Hepatic stellate cell (primary cell): ENCODE measurements around the gene KCNK13.
"Not testable (repeated sequence)": the region's sequence is repeated elsewhere in the genome, so short reads cannot be mapped to it uniquely, and the experiment has no call there.

Experiments used
- DNase-seq: peaks from one replicate; pipeline ENCODE4 v3.0.0; 2011; ENCODE audit warnings: low spot score

Gene KCNK13

DNA sequence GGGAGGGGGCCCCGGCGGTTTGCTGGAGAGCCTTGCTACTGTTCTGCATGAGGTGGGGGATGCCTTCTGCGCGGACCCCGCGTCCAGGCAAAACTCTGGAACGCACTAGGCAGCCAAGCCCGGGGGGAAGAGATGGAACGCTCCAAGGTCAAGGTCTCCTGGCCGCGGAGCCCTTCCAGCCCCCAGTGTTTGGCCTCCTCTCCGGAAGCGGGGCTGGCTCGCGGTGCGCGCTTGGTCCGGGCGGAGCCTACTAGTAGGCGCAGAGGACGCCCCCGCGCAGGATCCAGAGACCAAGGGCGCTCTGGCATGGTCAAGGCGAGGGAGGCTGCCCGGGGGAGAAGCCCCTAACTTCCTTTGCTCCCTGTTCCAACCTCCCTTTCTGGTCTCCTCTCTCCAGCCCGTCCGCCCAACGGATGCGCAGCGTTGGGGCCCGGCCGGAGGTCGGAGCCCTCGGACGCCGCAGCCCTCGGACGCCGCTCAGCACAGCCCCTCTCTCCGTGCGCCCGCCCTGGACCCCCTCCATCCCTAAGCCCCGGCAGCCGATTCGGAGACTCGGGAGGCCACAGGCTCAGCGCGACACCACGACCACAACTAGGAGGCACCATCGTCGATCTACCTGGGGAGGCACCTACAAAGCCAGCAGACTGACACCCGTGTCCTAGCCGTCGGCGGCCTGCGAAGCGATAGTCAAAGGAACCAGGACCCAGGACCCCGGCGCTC is 669 bp upstream of the KCNK13 start:
- DNase-seq = peak; percentile 11

DNA sequence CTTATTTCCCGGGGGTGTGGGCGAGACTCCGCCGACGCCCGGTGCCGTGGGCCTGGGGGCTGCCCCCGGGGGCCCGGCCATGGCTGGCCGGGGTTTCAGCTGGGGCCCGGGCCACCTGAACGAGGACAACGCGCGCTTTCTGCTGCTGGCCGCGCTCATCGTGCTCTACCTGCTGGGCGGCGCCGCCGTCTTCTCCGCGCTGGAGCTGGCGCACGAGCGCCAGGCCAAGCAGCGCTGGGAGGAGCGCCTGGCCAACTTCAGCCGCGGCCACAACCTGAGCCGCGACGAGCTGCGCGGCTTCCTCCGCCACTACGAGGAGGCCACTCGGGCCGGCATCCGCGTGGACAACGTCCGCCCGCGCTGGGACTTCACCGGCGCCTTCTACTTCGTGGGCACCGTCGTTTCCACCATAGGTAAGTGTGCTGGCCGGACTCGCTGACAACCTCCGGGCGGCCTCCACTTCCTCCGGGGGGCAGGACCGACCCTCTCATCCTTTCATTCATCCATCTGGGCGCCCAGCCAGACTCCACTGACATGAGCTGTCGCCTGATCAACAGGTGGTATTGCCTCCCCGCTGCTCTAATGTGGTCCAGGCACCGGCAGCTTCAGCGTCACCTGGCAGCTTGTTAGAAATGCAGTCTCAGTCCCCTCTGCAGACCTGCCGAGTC is 467 bp downstream of the KCNK13 start:
- no peak for DNase-seq

DNA sequence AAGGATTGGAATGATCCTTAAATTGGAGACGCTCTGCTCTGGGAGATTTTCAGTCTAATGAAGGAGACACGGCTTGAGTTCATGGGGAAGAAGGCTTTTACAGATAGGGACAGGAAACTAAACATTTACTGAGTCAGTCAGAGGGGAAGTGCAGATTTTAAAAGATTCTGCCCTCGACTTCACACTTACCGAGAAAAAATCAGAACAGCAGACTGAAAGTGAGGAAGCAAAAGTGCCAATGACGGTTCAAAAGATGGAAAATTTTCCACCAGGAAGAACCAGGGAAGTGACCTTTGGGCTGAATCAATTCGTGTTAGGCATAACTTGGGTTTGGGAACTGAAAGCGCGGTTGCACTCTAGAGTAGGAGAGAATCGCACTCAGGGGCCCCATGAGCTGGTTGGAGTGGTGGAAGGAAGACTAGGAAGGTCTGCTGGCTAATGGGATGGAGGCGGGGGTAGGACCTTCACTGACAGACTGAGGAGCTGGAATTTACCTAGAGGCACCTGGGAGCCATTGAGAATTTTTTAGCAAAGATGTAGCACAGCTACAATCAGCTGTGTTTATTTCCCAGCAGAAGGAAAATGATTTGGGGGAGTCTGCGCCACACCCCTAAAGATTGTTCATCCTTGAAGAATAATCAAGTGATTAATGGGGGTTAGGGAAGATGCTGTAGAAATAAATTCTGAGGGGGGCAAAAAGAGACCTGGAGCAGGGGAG is 1.2 kb downstream of the KCNK13 start:
- DNase-seq = no peak

DNA sequence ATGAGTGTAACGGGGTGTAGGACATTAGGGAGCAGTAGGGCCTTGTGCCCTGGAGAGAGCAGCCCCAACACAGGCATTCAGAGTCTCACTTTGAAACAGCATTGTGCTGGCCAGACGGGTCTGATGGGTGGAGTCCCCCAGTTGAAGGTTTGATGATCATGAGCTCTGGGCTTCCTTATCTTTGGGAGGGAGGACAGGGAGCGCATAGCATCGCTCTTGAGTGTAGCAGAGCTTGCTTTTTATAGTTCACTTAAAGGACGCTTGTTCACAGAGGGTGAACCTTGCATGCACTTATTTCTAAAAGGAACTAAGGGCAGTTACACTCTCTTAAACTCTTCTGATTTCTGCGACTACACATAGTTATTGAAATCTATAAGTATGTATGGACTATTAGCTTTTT is 10.6 kb downstream of the KCNK13 start:
- DNase-seq = no peak

DNA sequence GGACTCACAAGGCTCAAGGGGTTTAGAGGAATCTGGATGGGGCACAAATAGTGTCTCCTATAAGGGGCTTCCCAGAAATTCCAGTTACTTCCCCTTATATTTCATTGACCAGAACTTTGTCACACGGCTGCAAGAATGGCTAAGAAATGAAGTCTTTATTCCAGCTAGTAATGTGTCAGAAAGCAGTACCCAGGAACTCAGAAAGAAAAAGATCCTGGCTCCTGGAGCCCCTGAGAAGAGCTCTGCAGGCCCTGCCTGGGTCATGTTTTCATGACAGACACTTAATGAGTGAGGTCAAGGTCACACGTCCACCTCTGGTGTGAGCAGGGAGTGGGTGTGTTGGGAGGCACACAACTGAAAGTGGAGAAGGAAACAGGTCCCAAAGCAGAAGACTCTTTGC is 17.8 kb downstream of the KCNK13 start:
- DNase-seq = no peak

DNA sequence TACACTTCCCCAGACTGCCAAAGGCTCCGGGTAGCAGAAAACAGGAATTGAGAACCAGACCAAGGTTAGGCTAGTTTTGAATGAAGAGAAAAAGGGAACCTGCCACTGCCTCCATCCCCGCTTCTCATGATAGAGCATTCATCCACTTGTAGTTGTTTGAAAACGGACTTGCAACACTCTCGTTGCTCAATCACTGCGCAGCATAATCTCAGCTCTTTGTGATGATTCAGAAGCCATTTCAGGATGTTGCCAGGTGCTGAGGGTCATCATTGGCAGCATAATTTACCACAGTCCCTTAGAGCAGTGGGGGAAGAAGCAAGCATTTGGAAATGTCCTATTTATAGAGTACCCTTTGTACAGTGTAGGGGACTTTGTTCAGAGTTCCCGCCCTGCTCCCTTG is 25.6 kb downstream of the KCNK13 start:
- DNase-seq = no peak

DNA sequence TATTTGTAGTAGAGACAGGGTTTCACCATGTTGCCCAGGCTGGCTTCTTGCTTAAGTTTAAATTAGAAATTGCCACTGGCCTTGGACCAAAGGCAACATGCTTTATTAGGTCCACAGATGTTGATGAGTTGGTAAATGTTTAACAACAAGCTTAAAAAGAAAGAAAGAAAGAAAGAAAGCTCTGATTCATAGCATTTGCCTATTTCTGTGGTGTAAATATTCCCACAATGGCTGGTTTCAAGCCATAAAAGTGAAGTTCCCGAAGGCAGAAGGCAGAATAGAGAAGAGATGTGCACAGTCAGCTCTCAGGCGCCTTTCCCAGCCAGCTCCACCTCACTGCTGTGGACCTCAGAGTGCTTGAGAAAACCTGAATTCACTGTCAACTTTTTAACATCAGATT is 26.4 kb downstream of the KCNK13 start:
- no peak for DNase-seq

DNA sequence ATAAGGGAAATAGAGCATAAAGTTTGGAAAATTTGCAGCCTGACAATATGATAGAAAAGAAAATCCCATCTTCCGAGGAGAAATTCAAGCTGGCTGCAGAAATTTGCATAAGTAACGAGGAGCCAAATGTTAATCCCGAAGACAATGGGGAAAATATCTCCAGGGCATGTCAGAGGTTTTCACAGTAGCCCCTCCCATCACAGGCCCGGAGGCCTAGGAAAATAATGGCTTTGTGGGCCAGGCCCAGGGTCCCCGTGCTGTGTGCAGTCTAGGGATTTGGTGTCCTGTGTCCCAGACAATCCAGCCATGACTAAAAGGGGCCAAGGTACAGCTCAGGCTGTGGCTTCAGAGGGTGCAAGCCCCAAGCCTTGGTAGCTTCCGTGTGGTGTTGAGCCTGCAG is 27.7 kb downstream of the KCNK13 start:
- not testable (repeated sequence) for DNase-seq

DNA sequence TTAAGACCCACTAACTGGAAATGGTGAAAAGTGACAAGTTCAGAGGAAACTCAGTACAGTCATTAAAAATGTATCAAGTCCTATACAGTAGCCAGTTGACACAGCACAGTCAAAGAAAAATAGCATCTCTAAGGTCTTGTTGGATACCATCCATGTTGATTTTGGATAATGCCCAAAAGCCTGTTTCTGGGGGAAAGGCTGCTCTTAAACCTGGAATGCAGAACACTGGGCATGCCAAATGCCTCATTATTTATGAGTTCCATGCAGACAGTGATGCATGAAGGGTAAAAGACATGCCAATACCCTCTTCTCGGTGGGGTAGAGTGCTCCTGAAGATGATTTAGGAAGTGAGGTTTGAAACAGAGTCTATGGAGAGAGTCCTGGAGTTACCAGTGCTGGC is 29.6 kb downstream of the KCNK13 start:
- DNase-seq = peak; percentile 14

DNA sequence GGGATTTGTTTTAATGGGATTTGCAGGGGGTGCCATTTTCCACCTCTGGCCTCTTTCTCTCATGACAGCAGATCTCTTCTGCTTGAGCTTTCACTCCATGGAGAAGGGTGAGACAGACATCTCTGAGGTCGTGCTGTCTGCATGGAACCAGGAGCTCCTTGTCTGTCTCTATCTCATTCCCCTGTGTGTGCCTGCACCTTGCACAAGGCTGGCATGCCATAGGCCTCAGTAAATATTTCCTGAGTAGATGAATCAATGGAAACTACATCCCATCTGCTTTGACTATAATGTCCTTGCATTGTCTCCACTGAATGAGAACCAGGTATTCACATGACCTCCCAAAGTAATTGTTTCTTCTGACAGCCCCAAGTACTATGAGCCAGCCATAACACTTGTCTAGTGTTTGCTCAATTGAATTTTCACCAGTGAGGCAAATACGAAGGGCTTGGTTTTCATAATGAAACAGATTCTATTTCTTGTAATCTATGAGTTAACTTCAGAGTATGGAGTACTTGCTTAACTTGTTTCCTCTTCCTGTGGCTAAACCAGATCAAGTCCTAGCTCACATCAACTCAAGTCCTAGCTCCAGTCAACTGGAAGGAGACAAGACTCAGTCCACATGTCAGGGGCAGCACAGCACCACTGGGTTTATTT is 32.3 kb downstream of the KCNK13 start:
- no peak for DNase-seq

DNA sequence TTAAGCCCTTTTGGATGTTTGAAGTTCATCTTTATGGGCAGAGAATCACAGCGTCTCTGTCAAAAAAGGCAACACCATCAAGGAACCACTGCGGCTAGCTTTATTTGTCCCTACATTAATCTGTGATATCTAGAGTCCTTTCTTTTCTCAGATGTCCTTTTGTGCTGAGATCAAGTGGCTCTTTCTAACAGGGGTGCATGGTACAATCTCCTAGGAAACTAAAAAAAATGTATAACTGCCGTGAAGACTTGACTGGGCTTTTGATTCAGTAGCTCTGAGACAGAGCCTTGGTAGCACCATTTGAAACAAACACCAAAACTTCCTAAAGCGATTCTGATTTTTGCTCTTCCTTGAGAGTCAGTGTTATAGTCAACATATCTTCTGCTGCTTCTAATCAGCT is 33.3 kb downstream of the KCNK13 start:
- no peak for DNase-seq

DNA sequence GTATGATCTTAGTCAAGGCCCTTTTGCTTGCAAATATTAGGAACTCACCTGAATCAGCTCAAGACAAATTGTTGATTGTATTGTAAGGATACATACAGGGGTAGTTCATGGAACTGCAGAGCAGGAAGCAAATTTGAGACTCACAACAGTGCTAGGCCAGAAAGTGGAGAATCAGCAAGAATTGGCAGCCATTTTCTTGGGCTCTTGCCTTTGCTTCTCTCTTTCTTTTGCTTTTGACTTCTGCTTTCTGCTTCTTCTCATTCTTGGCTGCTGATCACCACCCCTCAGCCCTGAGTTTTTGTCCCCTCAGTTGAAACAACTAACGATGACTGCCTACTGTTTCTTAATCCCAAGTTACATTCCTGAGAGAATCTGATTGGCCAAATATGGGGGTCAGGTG is 34.8 kb downstream of the KCNK13 start:
- no peak for DNase-seq

DNA sequence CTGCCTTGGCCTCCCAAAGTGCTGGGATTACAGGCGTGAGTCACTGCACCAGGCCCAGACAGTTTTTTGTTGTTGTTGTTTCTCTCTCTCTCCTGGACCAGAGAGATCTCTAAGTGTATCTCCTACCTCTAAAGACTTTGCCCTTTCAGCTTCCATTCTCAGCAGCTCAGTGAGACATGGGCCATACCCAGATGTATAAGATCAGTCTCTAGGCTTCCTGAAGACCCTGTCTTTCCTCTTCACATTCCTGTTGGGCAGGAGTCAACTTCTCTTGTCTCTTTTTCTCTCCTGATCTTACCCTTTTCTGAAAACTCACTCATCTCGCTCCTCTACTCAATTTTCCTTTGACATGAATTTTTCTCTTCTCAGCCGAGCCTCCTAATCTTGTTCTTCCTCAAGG is 42.0 kb downstream of the KCNK13 start:
- no peak for DNase-seq

DNA sequence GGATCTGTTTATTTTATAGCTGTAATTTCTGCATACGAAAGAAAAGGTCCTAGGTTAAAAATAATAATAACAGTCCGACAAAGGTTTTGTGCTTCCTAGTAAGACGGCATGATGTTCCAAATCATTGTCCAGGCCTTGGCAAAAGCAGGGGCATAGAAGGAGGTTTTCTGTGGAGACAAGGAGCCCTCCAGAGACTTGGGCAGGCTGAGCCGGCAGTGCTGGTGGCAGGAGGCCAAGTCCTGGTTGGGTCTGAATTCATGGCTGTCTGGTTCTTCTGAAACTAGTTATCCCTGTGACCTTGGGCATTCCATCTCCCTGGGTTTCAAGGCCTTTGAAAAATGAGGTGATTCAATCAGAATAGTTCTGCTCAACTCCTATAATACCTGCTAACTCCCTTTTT is 44.0 kb downstream of the KCNK13 start:
- no peak for DNase-seq

DNA sequence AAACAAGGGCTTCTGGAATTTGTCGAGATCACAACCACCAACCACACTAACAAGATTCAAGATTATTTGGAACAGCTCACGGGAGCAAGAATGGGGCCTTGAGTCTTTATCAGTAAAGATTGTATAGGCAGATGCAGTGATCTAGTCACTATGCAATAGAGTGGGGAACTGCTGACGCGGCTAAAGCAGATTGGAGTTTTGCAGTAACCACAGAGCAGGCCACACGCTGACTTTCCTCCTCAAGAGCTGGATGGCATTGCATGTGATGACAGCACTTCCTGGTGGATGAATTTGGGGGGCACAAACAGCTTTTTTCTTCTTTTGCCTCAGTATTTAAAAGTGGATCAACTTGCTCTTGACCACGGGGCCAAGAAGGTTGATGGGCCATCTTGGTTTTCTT is 46.0 kb downstream of the KCNK13 start:
- no peak for DNase-seq

DNA sequence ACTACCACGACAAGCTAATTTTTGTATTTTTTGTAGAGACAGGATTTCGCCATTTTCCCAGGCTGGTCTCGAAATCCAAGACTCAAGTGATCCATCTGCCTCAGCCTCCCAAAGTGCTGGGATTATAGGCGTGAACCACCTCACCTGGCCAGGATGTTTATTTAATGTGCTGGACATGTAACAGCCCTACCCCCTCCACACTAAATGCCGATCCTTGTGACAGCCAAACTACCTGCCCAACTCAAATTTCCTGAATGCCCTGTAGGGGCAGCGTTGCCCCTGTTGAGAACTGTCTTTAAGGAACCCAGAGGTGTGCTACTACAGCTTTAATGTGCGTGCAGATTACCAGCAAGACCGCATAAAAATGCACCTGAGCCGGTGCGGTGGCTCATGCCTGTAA is 48.1 kb downstream of the KCNK13 start:
- DNase-seq = no peak

DNA sequence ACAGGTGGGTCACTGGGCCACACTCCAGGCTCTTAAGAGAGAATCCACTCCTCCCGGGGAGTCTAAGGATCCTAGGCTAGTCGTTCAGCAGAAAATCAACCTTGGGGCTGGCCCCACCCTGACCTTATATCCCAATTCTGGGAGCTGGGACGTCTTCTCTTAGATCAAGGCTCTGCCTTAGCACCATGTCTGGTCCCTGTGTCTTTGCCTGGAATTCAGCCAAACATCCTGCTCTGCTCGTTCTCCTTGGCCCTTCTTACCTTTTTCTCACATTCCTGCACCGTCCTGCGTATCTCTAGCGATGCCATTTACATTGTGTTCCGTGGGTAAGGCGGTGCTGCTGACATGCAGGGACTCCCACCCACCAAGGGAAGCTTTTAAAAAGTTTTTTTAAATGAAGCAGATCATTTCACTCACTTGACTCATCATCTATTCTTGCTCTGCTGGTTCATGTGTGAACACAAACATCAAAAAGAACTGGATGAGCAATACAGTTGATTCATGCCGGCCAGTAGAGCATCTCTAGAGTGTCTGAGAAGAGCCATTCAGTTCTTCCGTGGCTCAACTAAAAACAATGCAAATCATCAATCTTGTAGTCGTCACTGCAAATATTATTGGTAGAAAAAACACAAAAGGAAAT is 50.2 kb downstream of the KCNK13 start:
- DNase-seq = peak; percentile 46

DNA sequence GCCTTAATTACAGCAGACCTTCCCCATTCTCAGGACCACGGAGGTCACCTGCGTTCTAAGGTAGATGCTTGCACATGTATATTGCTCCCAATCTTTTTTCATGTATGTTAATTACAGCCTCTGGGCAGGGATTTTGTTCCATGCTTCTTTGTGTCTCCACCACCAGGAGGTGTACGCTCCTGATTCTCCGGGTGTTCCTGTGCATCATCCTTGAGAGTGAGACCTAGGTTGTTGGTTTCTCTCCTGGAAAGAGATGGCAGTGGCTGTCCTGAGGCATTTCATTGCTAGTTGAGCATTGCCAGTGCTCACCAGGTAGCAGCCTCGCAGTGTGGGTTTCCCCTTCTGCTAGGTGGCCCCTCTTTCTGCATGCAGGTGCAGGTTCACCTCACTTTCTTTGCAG is 52.8 kb downstream of the KCNK13 start:
- DNase-seq = no peak

DNA sequence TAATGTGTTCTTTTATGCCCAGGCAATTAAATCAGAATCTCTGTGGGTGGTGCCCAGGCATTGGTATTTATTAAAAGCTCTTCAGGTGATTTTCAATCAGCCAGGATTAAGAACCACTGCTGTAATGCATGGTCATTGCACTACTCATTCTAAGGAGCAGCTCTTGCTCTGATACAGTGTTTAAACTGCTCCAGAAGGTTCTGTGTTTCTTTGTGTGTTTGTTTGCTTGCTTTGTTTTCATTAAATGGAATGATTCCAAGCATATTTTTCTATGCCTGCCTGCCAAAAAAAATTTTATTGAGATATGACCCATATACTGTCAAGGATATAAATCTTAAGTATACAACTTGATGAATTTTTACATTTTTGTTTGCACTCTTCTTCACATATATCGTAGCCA is 54.0 kb downstream of the KCNK13 start:
- no peak for DNase-seq

DNA sequence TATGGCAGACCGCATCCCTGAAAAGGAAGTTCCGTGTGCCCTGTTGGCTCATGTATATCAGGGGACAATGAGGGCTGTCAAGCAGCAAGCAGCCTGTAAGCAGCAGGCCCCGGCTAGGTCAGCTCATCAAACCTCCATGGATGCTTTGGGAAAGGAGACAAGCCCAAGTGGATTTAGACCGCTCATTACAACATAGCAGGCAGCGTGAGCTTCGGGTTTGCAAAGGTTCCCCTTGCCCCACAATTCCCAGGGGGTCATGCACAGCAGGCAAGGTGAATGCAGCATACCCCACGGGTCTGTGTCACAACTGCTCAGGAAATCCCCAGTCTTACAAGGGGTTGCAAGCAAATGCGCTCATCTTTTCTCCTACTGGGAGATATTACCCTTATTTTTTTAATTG is 54.6 kb downstream of the KCNK13 start:
- DNase-seq = no peak

DNA sequence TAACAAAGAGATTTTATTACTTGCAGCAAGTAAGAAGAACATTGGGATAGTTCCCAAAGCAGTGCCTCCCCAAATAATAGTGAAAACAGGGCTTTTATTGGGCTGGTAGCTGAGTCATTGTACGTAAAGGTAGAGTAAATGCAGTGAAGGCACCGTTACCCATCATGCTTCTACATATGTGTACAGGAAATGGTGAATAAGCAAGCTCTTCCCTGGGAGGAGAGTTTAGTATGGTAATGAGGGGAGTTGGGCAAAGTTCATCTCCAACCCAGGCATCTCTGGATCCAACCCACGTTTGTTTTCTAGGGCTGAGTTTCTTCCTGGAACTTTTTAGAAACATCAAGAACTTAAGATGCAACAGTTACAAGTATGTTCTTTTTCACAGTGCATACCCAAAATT is 56.2 kb downstream of the KCNK13 start:
- DNase-seq = no peak

DNA sequence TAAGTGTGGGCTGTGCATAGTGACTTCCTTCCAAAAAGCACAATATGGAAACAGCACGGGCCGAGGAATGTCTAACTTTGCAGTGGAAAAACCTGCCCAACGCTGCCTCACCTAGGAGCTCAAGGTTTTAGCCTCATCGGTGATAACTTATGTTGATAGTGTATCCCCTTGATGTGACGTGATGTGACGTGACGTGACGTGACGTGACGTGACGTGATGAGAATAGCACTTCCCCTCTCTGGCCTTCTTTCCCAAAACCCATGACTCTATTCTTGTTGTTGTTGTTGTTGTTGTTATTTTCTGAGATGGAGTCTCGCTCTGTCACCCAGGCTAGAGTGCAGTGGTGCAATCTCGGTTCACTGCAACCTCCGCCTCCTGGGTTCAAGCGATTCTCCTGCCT is 64.5 kb downstream of the KCNK13 start:
- DNase-seq = no peak
